ENCODE data around the gene STK11.
A peak's percentile ranks its signal among the peaks of the same experiment; 100 is the strongest.

STK11 gene

DNA sequence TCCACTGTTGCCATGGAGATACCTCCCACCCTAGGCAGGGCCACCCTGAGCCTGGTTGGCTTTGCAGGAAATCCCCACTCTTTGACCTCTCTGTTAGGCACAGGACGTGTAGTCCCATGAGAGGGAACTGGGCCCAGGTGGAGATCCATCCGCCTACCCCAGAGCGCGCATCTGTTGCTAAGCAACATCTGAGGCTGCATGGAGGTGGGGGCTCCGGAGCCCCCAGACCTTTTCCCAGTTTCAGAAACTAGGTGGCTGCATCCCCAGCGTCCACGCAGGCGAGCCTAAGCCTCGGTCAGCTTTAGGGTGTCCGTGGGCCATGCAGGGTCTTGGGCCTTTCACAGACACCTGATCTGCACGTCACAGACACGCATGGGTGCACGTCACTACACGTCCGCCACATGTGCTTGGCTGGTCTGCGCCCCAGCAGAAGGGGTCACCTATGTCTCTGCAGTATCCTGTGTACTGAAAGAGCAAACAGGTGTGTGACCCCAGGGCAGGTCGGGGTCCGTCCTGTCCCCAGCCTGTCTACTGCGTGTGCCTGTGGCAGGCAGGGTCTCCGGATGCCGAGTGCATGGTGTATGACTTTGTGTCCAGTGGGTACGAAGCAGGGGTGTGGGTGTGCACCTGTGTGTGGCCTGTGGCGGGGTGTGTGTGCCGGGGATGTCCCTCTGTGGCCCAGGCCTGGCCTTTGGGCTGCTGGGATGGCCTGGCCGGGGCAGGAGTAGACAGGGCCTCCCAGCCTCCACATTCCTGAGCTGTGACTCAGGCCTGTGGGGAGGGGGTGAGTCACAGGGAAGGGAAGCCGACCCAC lies 59.4 kb downstream of the STK11 start:
- DNase-seq = no peak

DNA sequence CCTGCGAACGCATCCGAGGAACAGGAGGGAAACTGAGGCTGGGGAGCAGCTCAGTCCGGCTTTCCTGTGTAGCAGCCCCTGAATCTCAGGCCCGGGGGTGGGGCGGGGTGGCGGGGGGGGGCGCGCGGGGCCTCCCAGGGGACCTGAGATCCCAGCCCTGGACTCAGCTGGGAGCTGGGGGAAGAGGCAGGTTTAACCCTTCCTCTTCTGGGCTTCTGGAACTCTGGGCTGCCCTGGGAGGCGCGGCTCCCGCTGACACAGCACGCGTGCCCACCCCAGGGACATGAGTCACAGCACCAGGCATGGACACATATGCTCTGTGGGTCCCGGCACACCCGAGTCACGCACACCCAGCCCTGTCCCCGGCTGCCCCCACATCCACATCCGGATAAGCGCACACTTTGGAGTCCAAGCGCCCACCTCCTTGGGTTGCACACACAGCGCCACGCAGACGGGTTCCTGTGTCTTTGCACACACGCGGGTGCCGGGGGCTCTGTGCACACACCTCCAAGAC lies 60.1 kb downstream of the STK11 start:
- no peak for DNase-seq

DNA sequence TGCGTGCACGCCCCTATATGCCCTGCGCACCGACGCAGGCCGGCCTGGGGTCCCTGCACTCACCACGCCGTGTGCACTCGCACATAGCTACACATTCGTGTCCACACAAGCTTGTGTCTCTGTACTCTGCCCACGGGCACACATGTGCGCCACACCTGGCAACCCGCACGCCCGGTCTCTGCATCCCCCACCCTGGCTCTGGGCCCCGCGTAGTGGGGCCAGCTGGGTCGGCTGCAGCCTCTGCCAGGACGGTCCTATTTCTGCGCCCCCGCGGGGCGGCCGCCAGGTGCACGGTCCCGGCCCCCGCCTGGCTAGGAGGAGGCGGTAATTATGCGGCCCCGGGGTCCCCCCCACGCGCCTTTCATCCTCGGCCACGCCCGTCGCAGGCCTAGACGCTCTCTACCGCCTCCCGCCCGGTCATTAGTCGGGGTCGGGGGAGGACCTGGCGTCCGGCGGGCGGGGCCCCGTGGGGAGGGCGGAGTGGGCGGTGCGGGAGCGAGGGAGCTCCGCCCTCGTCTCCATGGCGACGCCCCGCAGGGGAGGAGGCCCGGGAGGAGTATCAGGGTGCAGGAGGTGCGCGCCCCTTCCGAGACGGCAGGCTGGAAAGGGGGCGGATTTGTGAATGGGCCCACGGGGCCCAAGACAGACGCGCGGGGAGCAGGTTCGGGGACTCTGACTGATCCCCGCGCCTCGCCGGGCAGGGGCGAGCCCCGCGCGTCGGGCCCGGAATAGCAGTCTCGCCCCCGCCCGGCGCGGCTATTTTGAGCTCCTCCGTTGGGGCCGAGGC lies 60.7 kb downstream of the STK11 start:
- DNase-seq = peak; percentile 81

DNA sequence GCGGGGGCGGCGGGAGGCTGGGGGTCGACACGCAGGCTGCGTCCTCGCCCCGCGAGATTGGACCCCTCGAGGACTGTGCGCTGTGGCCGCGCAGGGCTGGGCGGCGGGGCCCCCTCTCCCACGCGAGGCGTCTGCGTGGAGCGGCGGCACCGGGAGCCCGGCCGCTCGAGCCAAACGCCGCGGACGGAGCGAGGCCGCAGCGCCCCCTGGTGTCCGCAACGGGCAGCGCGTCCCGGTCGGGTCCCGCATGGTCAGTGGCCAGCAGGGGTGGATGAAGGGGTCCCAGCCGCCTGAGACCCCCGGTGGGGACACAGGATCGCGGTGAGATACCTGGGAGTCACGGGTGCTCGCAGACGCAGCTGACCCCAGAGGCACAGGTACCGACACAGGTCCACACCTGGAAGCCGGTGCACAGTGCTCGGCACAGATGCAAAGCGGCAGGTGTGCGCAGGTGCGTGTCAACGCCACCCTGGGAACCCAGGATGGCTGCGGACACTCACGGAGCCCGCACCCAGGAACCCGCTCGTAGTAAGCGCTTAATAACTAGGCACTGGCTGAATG lies 61.4 kb downstream of the STK11 start:
- DNase-seq = peak; percentile 68

DNA sequence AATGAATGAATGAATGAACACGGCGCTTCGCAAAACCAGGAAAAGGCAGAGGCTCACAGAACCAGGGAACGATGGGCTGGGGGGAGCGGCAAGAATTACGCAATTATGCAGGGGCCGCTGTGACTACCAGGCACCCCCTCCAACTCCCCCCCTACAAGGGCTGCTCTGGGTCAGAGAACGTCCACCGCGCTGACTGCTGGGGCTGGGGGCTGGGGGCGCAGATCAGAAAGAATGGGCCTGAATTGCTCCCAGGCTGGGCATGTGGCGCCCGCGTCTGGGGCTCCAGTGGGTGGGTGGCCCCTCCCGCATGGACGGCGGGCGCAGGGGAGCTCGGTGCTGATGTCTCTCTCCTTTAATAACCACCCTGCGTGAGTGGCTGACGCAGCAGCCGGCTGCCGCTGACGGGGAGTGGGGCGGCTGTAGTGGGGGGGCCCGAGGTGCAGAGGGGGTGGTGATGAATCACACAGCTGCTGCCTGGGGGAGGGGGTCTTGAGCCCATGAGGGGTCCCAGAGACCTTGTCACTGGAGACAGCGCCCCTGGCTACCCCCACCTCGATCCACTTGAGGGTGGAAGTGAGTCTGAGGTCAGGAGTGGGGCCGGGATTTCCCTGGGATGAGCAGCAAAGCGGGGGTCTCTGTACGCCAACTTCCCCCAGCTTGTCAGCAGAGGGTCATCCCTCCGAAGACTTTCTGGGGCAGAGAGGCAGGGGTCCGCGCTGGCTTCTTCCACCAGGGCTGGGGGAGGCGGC lies 62.1 kb downstream of the STK11 start:
- DNase-seq = no peak

DNA sequence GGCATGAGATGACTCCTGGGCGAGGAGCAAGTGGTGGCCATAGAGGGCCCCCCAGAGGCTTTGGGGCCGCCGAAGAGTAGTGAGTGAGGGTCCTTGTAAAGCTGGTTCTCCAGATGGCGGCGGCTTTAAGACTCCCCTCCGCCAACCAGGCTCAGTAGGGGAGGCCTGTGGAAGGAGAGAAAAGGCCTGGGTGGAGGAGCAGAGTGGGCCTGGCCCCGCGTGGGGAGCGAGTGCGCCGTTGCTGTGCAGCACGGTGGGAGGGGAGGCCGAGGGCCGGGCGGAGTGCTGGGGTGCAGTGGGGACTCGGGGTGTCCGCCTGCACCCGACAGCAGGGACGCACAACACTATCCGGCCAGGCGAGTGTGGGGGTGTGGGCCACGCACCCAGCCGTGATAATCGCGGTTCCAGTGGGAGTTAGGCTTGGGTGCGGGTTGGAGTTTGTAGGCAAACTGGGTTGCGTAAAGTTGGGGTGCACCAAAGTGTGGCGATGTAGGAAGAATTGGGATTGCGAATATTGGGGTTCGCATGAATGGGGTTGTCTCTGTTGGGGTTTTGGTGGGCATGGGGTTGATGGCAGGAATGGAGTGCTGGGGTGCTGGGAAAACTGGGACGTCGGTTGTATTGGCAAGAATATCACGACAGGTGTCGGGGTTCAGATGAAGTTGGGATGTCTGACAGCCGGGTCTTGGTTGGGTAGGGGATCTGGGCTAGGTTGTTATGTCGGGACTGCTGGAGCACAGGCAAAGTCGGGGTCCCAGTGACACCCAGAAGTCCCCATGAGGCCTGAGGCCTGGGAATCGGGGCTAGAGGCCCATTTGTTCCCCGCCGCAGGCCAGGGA lies 62.9 kb downstream of the STK11 start:
- no peak for DNase-seq

DNA sequence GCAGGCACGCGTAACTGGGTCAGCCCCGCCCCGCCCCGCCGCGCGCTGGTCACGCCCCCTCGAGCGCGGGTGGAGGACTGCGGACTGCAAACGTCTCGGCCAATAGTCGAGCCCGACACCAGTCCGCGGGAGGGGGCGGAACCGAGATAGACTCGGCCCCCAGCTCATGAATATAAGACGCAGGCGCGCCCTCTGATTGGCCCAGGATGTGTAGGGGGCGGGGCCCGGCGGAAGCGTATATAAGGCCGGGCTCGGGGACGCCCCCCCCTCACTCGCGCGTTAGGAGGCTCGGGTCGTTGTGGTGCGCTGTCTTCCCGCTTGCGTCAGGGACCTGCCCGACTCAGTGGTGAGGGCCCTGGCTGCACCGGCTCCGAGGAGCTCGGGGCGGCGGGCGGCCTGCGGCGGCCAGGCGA lies 63.5 kb downstream of the STK11 start, which contains the start of gene CIRBP:
Gene CIRBP (plus strand): TSS at position 268 of the 413 bp plus-strand sequence. CDS start 1,602 bp downstream, outside the sequence.
- DNase-seq = peak; percentile 99

DNA sequence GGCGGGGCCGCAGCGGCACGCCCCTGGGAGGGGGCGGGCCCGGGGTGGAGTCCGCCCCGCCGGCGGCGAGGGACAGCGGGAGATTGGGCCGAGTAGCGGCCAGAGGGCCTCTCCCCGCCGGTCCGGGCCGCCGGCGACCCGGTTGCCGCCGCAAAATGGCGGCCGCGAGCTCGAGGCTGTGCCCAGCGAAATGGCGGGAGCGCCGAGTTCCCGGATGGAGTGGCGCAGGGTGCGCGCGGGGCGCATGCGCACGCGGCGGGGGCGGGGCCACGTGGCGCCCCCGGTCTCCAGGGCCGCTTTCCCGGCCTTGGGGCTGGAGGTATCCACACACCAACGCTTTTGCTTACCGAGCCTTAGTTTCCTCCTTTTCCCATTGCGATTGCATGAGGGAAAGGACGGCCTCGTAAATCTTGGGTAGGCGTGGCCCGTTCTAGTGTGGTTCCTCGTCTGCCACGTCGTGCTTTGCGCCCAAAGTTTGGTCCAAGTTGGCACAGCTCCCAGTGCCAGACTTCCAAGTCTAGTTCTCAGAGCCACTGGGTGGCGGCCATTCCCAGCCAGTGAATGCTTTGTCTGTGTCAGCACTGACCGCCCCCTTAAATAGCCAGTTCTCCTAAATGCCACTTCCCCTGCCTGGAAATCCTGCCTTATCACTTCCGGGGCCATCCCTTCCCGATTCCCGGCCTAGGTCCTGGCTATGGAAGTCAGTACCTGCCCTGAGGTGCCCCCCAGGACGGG lies 64.1 kb downstream of the STK11 start:
- peak; percentile 84 for DNase-seq

DNA sequence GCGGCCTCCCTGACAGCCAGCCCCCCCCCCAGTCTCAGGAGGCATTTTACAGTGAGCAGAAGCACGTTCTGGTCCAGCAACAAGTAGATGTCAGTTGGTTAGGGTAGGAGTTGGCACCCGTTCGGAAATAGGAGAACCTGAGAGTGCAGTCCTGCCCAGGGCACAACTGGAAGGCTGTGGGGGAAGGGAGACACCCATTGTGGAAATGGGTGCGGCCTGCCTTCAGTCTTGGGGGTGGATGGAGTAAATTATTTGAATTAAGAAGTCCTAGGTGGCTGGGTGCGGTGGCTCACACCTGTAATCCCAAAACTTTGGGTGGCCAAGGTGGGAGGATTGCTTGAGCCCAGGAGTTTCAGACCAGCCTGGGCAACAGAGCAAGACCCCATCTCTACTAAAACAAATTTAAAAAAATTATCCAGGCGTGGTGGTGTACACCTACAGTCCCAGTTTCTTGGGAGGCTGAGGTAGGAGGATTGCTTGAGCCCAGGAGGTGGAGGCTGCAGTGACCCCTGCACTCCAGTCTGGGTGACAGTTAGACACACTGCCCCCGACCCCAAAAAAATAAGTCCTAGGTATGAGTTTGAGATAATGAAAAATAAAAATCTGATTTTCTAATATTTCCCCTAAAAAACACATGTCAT lies 64.8 kb downstream of the STK11 start:
- DNase-seq = no peak

DNA sequence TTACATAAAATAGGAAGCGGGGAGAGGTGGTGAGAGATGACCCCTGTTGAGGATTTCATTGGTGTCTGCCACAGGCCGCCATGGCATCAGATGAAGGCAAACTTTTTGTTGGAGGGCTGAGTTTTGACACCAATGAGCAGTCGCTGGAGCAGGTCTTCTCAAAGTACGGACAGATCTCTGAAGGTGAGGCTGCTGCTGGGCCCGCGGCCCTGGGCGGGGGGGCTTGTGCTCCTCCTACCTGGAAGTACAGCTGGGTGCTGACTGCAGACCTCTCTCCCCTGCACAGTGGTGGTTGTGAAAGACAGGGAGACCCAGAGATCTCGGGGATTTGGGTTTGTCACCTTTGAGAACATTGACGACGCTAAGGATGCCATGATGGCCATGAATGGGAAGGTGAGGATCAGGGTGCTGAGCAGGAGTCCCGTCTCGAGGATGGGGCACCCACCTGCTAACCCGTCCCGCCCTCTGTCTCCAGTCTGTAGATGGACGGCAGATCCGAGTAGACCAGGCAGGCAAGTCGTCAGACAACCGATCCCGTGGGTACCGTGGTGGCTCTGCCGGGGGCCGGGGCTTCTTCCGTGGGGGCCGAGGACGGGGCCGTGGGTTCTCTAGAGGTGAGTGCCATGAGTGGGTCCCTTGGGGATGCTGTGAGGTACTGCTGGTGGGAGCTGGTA lies 65.4 kb downstream of the STK11 start:
- DNase-seq = no peak

DNA sequence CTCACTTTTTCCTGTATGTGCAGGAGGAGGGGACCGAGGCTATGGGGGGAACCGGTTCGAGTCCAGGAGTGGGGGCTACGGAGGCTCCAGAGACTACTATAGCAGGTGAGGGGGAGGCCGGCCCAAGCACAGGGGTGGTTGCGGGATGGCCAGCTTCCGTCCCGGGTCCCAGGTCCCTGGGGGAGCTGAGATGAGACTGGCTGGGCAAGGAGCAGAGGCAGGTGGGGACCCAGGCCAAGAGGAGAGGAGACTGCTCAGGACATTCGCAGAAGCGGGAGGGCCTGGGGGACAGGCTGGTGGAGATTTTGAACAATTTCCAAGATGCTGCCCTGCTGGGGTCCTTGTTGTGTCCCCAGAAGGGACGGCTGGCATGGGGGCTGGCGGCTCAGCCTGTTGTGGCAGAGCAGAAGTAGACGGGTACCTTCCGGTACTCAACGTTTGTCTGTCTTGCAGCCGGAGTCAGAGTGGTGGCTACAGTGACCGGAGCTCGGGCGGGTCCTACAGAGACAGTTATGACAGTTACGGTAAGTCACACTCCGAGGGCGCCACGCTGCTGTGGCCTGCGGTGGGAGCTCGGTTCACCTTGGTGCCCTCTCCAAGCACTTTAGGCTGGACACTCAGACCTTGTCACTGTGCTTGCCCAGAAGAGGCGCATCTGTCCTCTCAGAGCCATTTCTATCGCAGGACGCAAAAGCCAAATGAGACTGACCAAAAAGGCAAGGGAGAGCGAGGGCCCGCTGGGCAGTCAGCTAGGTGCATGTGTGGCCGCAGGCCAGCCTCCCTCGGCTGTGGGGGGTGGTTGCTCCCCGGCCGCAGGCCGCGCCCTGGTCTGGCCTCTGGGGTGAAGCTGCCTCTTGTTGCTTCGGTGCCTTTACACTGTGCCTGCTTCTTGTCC lies 66.2 kb downstream of the STK11 start:
- no peak for DNase-seq

DNA sequence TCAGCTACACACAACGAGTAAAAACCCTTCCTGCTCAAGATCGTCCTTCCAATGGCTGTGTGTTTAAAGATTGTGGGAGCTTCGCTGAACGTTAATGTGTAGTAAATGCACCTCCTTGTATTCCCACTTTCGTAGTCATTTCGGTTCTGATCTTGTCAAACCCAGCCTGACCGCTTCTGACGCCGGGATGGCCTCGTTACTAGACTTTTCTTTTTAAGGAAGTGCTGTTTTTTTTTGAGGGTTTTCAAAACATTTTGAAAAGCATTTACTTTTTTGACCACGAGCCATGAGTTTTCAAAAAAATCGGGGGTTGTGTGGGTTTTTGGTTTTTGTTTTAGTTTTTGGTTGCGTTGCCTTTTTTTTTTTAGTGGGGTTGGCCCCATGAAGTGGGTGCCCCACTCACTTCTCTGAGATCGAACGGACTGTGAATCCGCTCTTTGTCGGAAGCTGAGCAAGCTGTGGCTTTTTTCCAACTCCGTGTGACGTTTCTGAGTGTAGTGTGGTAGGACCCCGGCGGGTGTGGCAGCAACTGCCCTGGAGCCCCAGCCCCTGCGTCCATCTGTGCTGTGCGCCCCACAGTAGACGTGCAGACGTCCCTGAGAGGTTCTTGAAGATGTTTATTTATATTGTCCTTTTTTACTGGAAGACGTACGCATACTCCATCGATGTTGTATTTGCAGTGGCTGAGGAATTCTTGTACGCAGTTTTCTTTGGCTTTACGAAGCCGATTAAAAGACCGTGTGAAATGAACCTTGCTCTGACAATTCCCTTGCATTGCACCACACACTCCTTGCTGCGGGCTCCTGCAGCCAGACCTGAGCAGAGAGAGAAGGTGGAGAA lies 67.1 kb downstream of the STK11 start:
- no peak for DNase-seq

DNA sequence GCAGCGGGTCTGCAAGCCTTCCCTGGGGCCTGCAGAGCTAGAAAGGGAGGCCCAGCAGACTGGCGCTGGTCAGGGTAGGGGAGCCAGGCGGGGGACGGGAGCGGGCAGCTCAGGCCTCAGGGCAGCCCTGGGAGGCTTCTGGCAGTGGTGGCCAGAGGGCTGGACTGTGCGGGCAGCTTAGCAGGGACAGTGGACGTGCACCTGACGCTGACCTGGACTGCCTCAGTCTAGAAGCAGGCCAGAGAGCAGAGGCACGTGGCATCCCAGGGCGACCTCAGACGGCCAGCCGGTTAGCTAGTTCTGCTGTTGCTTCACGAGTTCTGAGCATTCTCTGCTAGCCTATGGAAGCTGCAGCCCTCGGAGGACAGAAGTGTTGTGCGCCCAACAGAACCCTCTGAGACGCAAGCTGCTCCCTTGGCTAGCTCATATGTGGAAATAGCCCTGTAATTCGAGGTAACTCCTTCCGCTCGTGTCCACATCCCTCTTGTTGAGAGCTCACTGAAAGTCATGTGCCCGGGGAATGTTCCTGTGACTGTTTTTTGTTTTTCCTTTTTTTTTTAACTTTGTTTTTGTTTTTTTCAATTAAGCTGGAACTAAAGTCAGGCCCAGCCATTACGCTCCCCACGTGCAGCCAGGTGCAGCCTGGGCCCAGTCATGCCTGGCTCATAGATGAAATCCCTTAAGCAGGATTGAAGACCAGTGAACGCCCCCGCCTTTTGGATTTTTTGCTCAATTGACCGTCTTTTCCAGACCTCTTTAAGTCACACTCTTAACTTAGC lies 67.9 kb downstream of the STK11 start:
- DNase-seq = no peak

DNA sequence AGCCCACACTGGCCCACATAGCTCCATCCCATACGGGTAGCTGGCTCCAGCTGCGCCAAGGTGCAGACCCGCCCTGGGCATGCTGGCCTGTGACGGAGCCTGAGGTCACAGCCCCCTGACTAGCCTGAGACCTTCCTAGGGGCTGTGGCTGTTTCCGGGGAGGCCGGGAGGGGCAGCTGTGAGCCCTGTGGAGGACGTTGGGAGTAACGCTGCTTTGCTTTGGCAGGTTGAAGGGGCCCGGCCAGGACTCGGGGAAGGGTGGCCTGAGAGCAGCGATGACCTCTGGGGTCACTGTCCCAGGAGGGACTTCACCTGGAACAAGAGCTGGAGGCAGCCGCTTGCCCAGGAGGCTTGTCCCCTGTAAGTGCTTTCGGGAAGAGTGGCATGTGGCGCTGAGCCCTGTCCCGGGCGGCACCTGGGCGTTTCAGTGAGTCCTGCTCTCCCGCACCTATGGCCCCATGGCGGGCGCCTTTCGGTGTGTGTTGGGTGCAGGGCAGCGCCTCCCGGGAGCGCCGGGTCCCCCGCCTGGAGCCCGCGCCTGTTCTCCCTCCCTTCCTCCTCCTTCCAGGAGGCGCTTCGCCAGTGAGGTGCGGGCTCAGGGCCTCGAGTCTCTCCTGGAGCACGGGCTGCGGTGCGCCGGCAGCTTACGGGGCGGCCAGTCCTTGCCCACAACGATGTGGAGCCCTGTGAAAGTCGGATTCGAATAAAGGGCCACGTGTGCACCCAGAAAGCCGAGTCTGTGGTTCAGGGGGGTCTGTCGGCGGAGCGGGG lies 68.7 kb downstream of the STK11 start:
- no peak for DNase-seq

DNA sequence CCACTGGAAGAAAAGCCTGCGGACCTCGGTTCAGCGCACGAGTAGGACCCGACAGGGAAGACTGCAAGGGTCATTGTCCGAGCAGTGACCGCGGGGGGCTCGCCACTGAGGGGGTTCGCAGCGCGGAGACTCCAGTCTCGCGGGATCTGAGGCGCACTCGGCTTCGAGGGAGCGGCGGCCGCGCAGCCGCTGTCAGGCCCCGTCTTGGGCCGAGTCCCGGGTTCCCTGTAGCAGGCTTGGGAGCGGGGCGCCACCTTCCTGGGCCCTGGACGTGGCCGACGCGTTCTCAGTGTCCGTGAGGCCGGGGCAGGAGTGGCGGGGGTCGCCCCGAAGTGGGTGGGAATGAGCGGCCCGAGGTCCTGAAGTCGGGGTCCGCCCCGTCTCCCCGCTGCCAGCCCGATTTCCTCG lies 69.3 kb downstream of the STK11 start:
- DNase-seq = no peak

DNA sequence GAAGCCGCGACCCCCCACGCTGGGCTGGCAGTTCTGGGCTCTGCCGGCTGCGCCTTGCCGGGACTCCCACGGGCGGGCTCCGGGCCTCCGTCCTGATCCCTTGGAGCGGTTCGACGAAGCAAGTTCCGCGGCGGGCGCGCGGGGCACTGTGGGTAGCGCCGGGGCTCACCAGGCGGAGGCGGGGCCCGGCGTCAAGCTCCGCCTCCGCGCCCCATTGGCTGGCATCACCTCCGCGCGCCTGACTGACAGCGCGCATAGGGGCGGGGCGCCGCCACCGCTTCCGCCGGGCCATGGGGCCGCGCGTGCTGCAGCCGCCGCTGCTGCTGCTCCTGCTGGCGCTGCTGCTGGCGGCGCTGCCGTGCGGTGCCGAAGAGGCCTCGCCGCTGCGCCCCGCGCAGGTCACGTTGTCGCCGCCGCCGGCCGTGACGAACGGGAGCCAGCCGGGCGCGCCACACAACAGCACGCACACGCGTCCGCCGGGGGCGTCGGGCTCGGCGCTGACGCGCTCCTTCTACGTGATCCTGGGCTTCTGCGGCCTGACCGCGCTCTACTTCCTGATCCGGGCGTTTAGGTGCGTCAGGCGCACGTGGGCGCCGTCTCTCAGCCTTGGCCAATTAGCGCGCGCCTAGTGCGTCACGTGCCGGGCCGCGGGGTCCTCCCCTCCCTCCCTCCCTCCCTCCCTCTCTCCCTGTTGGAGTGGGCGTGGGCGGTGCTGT lies 69.8 kb downstream of the STK11 start, which contains the start of gene FAM174C:
Gene FAM174C (plus strand): TSS at position 271 of the 716 bp plus-strand sequence. CDS start 20 bp downstream, at position 291.
- DNase-seq = peak; percentile 97

Measured in stimulated activated CD4-positive, alpha-beta T cell treated with anti-CD3 and anti-CD28 coated beads, Interleukin-12 subunit alpha, Interleukin-12 subunit beta, amount 100 ng/mL, for 4 hours (primary cell).